HTERT RPE-1 (cell line): ENCODE results near the gene USP34.
"Not testable (repeated sequence)": the region's sequence is repeated elsewhere in the genome, so short reads cannot be mapped to it uniquely, and the experiment has no call there.

Experiments
- in situ Hi-C: fragments of 300-500 bp; cut with MboI; formaldehyde crosslinking; loops from 4 replicates; pipeline ENCODE4 v1.14.3; 2020; ENCODE audit warnings: low sequenced_read_pairs

Gene USP34, protein sequence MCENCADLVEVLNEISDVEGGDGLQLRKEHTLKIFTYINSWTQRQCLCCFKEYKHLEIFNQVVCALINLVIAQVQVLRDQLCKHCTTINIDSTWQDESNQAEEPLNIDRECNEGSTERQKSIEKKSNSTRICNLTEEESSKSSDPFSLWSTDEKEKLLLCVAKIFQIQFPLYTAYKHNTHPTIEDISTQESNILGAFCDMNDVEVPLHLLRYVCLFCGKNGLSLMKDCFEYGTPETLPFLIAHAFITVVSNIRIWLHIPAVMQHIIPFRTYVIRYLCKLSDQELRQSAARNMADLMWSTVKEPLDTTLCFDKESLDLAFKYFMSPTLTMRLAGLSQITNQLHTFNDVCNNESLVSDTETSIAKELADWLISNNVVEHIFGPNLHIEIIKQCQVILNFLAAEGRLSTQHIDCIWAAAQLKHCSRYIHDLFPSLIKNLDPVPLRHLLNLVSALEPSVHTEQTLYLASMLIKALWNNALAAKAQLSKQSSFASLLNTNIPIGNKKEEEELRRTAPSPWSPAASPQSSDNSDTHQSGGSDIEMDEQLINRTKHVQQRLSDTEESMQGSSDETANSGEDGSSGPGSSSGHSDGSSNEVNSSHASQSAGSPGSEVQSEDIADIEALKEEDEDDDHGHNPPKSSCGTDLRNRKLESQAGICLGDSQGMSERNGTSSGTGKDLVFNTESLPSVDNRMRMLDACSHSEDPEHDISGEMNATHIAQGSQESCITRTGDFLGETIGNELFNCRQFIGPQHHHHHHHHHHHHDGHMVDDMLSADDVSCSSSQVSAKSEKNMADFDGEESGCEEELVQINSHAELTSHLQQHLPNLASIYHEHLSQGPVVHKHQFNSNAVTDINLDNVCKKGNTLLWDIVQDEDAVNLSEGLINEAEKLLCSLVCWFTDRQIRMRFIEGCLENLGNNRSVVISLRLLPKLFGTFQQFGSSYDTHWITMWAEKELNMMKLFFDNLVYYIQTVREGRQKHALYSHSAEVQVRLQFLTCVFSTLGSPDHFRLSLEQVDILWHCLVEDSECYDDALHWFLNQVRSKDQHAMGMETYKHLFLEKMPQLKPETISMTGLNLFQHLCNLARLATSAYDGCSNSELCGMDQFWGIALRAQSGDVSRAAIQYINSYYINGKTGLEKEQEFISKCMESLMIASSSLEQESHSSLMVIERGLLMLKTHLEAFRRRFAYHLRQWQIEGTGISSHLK (N-terminal part only)

DNA sequence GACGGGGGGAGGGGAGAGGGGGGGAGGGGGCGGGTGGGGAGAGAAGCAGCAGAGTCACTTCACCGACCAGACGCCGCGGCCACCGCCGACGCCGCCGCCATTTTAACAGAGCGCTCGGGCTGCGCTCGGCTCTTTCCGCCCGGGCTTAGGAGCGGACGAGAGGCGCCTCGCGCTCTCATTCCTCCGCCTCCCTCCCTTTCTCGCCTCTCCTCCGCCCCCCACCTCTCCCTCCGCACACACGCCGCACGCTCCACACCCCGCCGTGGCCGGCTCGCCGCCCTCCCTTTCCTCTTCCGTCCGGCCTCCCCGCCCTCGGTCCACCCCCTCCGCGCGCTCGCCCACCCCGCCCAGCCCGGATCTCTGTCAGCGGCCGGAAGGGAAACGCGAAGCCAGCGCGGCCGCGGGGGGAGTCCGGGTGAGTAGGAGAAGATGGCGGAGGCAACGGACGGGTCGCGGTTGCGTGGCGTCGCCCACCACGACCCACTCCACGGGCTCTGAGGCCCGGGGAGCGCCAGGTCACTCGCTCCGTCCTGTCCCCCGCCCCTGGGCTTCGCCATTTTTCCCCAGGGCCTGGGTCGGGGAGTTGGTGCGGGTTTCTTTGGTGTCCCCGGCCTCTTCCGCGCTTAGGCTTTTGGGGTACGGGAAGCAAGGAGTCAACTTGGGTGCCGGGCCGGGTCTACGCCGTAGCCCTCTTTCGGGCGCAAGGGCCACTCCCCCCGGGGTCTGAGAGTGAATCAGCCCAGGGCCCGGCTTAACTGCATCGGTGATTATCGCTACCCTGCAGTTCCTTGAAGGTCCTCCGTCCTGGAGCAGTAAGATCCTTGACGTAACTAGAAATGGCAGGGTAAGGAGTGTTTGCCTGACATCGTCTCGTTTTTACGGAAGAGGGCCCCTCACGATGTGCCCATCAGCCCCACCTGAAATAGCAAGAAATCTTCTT, at the start of gene USP34:
Gene USP34 (minus strand): TSS at position 123 of the 940 bp plus-strand sequence. CDS start 395 bp downstream, outside the sequence.
- in situ Hi-C loops = no loop called here

DNA sequence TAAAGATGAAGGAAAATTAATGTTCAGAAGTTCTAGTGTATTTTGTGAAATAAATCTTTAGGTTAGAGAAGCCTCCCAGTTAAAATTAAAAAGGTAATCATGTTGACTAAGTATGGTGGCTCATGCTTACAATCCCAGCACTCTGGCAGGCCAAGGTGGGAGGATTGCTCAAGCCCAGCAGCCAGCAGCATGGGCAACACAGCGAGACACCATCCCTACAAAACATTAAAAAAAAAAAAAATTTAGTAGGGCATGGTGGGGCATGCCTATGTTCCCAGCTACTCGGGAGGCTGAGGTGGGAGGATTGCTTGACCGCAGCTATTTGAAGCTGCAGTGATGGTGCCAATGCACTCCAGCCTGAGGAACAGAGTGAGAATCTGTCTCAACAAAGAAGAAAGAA, 49.4 kb upstream of the USP34 start:
- in situ Hi-C loops = no loop called here

DNA sequence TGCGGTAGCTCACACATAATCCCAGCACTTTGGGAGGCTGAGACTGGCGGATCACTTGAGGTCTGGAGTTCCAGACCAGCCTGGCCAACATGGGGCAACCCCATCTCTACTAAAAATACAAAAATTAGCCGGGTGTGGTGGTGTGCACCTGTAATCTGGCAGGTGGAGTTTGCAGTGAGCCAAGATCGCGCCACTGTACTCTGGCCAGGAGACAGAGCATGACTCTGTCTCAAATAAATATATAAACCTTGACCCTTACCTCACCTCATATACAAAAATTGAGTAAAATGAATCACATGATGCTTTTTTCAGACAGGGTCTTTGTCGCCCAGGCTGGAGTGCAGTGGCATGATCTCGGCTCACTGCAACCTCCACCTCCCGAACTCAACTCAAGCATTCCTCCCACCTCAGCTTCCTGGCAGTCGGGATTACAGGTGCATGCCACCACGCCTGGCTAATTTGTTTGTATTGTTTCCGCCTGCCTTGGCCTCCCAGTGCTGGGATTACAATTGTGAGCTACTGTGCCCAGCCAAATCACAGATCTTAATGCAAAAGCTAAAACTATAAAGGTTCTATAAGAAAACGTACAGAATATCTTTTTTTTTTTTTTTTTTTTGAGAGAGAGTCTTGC, 42.0 kb upstream of the USP34 start:
- in situ Hi-C loops = no loop called here

- in situ Hi-C loops = no loop called here
Measured at GRCh38 chr2:61510674-61511671, 40.1 kb upstream of the USP34 start.

DNA sequence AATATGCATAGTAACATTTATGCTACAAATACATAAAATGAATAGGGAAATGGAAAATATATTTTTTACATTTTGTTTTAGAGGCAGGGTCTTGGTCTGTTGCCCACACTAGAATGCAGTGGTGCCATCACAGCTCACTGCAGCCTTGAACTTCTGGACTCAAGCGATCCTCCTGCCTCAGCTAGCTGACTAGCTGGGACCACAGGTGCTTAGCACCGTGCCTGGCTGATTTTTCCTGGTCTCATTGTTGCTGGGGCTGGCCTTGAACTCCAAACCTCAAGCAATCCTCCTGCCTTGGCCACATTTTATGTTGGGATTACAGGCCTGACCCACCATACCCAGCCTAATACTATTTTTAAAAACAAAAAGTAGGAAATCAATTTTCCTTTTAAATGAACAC, 34.1 kb upstream of the USP34 start:
- in situ Hi-C loops = no loop called here

DNA sequence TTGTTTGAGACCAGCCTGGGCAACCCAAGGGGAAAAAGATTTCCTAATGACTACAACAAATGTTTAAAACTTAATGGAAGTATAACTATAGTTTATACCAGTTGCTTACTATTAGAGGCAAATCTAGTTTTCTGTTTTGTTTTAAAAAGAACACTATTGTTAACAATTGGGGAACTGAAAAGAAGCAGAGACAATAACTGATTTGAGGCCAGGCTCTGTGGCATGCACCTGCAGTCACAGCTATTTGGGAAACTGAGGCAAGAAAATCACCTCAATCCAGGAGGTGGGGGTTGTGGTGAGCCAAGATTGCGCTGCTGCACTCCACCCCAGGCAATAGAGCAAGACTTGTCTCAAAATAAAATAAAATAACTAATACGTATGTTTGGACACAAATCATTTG, 28.2 kb upstream of the USP34 start:
- in situ Hi-C loops = no loop called here

DNA sequence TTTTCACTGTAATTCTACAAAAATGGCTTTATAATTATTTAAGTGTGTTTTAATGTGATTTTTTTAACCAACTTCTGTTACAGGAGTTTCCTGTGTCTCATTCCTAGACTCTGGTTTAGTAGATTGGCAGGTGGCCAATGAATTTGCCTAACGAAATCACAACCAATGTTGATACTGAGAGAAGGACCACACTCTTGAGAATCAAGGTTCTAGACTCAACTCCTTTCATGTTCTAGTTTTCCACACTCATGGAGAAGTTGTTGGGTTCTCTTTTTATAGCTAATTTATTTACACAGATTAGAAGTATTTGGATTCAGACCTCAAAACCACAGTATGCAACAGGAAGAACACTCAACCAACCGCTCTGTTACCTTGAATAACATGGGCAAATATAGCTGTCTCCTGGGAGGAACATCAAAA, 22.6 kb upstream of the USP34 start:
- in situ Hi-C loops = no loop called here

- in situ Hi-C loops = no loop called here
Measured at GRCh38 chr2:61492476-61492875, 21.6 kb upstream of the USP34 start.

- in situ Hi-C loops = no loop called here
Measured at GRCh38 chr2:61485281-61485680, 14.4 kb upstream of the USP34 start.

DNA sequence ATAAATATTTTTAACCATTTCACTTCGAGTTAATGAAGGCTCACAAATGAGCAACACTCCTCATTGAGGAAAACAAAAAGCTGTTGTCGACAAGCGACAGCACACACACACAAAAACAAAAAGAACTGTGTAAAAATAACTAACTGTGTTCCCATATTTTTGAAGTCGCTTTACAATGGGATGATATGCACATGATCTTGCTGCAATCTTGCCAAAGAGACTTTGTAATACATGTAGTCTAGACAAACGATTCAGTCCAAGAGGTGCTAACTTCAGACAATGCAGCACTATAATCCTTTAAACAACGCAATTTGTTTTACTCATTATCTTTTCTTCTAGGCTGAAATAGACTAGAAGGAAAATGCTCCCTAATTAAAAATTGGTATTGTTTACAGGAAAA, 7.2 kb upstream of the USP34 start:
- in situ Hi-C loops = no loop called here

GRCh38 chr2:61476929-61477589, 6.2 kb upstream of the USP34 start:
- in situ Hi-C loops = not testable (repeated sequence)

GRCh38 chr2:61471905-61472805, 1.3 kb upstream of the USP34 start:
- in situ Hi-C loops = no loop called here

DNA sequence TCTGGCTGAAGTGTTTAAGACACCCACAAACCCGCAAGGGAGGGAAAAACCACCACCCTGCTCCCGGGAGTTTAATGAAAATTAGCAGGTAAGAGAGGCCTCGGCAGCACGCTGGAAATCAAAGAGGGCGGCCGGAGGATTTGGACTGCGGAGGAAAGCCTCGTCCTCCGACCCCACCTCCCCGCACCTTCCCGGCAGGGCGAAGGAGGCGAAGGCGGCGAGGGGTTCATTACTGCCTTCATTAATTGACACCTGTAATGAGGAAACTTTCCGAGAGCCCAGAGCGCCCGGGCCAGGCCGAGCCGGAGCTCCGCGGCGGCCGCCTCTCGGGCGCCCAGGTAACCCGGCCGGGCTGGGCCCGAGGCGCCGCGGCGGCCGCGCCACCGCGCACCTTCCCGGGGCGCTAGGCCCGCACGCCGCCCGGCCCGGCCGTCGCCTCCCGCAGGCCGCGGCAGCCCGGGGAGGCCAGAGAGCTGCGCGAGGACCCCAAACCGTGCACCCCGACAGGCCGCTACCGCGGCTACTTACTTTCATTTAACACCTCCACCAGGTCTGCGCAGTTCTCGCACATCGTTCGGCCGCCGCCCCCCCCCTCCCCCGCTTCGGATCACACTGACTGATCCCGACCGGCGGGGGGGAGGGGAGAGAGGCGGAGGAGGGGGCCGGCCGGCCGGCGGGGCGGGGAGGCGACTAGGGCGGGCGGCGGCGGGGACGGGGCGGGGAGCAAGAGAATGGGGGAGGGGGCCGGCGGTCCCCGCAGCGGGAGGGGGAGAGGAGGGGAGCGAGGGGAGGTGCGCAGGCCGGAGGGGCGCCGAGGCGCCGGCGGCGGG, 550 bp downstream of the USP34 start:
- in situ Hi-C loops = no loop called here

GRCh38 chr2:61469424-61470121, 1.3 kb downstream of the USP34 start:
- in situ Hi-C loops = no loop called here

DNA sequence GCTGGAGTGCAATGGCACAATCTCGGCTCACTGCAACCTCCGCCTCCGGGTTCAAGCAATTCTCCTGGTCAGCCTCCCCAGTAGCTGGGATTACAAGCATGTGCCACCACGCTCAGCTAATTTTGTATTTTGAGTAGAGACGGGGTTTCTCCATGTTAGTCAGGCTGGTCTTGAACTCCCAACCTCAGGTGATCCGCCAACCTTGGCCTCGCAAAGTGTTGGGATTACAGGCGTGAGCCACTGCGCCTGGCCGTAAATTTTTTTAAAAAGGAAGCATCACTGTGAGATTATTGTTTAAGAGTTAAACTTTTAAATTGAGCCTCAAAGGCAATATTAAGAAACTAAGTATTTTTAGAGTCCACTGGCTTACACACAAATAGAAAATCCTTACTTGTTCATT, 2.7 kb downstream of the USP34 start:
- in situ Hi-C loops = not testable (repeated sequence)
